HL-60 (cell line): Measurements from ENCODE around the gene LDLR.
"Not testable (repeated sequence)": the region's sequence is repeated elsewhere in the genome, so short reads cannot be mapped to it uniquely, and the experiment has no call there.

Experiments
- DNase-seq, 2 experiments: peaks; one replicate each; pipeline ENCODE4 v3.0.0-alpha.2; 2010 to 2020; ENCODE audit warnings: low read depth in 1 of 2, low spot score in 1 of 2
- H3K27ac ChIP-seq: fragments of 250-450 bp; sonication (Bioruptor Pico); replicated peaks from 2 replicates; pipeline ENCODE4 v1.5.1; 2020; ENCODE audit warnings: mild to moderate bottlenecking, moderate library complexity
- H3K27me3 ChIP-seq: fragments of 250-450 bp; sonication (Bioruptor Pico); 2 replicates; pipeline ENCODE4 v1.5.1; 2021; ENCODE audit warnings: mild to moderate bottlenecking, moderate library complexity; ENCODE audit not compliant: insufficient read depth, poor library complexity, severe bottlenecking
- H3K4me3 ChIP-seq: replicated peaks from 2 replicates; pipeline ENCODE4 v1.5.1; 2011; ENCODE audit warnings: mild to moderate bottlenecking, control low read depth, low read length; ENCODE audit not compliant: insufficient read depth
- CTCF ChIP-seq: IDR thresholded peaks from one replicate; pipeline ENCODE4 v1.5.1; 2011; ENCODE audit warnings: low read length, control low read depth, inconsistent platforms; ENCODE audit not compliant: insufficient read depth
- GABPA ChIP-seq: IDR thresholded peaks from 2 replicates; pipeline ENCODE4 v1.6.1; 2012; ENCODE audit warnings: low read depth
- POLR2AphosphoS5 ChIP-seq: IDR thresholded peaks from 2 replicates; pipeline ENCODE4 v1.6.1; 2012; ENCODE audit warnings: low read depth
- REST ChIP-seq: IDR thresholded peaks from 2 replicates; pipeline ENCODE4 v1.6.1; 2012; ENCODE audit warnings: low read depth; ENCODE audit not compliant: insufficient replicate concordance
- SPI1 ChIP-seq: IDR thresholded peaks from 2 replicates; pipeline ENCODE4 v1.6.1; 2012; ENCODE audit warnings: low read depth, mild to moderate bottlenecking, borderline replicate concordance

The LDLR gene

GRCh38 chr19:11111771-11112144 is 22.5 kb downstream of the LDLR start:
- no peak for TF ChIP-seq SPI1
- Histone ChIP-seq H3K27me3 (no peaks in the 10 kb centered on the region), H3K4me3 (no peak overlapping the region), H3K27ac (no peak overlapping the region)
- DNase-seq: no peak

- Histone ChIP-seq H3K27ac (no peak overlapping the region), H3K4me3 (no peak overlapping the region), H3K27me3 (no peaks in the 10 kb centered on the region)
- TF ChIP-seq REST: no peak
- no peak for TF ChIP-seq POLR2AphosphoS5
- TF ChIP-seq CTCF: no peak
- no peak for TF ChIP-seq GABPA
- TF ChIP-seq SPI1: no peak
- no peak for DNase-seq
Observed at GRCh38 chr19:11113140-11113708, 24.0 kb downstream of the LDLR start.

- Histone ChIP-seq H3K4me3 (no peak overlapping the region), H3K27me3 (no peaks in the 10 kb centered on the region), H3K27ac (no peak overlapping the region)
- TF ChIP-seq SPI1: no peak
- no peak for TF ChIP-seq GABPA
- no peak for TF ChIP-seq CTCF
- TF ChIP-seq REST: no peak
- no peak; the same call in 1 of the 2 replicates for TF ChIP-seq POLR2AphosphoS5
- no peak for DNase-seq
Observed at GRCh38 chr19:11115042-11115441, 25.8 kb downstream of the LDLR start.

- no peak for TF ChIP-seq POLR2AphosphoS5
- DNase-seq: no peak
- no peak overlapping the region for H3K4me3 ChIP-seq
- H3K27ac ChIP-seq: no peak overlapping the region
- H3K27me3 ChIP-seq: no peaks in the 10 kb centered on the region
Observed at GRCh38 chr19:11115895-11116446, 26.7 kb downstream of the LDLR start.

- TF ChIP-seq POLR2AphosphoS5 (no peak), SPI1 (no peak), REST (no peak), GABPA (no peak), CTCF (no peak)
- Histone ChIP-seq H3K27ac (no peak overlapping the region), H3K4me3 (no peak overlapping the region), H3K27me3 (no peaks in the 10 kb centered on the region)
- DNase-seq: no peak
Observed at GRCh38 chr19:11116507-11116906, 27.2 kb downstream of the LDLR start.

- not testable (repeated sequence) for H3K27ac ChIP-seq, DNase-seq, H3K4me3 ChIP-seq, H3K27me3 ChIP-seq
Observed at GRCh38 chr19:11121963-11122362, 32.7 kb downstream of the LDLR start.
